Frontal cortex (tissue), 4 donors: ENCODE data around the gene TLE4. TPM values are rescaled to one million over a fixed set of nuclear protein-coding genes. Genes with fewer than 3 reads are reported as not detected.

Source experiments
- DNase-seq, 2 donors: peaks; one replicate each; pipeline ENCODE4 v3.0.0; 2012; ENCODE audit warnings: low spot score in 2 of 2
- FAIRE-seq: peaks from 2 replicates; lab custom pipeline; 2012; peaks lifted over from hg19 to GRCh38; lab: Jason Lieb, UNC
- total RNA-seq: library from RNA; depleted of rRNA; stranded (reverse); fragments of >200 nt; gene quantifications from one replicate; pipeline ENCODE4 v1.2.3, GENCODE V29; 2014
- donor health status: control.
- donor health status: control.
- donor health status: control.

The TLE4 gene
- total RNA-seq, 1 donor from 2014 or later, result 65.2 TPM

GRCh38 chr9:79682076-79682736, 110.4 kb downstream of the TLE4 start:
- DNase-seq, result no peak
- no peak for FAIRE-seq

- no peak for FAIRE-seq
These were observed 112.3 kb downstream of the TLE4 start for GRCh38 chr9:79684059-79684458.

GRCh38 chr9:79684711-79685575, 113.2 kb downstream of the TLE4 start:
- DNase-seq (no peak), FAIRE-seq (no peak)

More at GRCh38 chr9:79684059-79684458, 112.3 kb downstream of the TLE4 start:
- DNase-seq, result no peak

- DNase-seq (no peak), FAIRE-seq (no peak)
These were observed 113.8 kb downstream of the TLE4 start for GRCh38 chr9:79685577-79685976.

- no peak for DNase-seq
- FAIRE-seq, result no peak
These were observed 114.8 kb downstream of the TLE4 start for GRCh38 chr9:79686381-79687130.

GRCh38 chr9:79687131-79687447, 115.3 kb downstream of the TLE4 start:
- DNase-seq (no peak), FAIRE-seq (no peak)

- DNase-seq, result no peak
- no peak for FAIRE-seq
These were observed 116.6 kb downstream of the TLE4 start for GRCh38 chr9:79688363-79688762.

- DNase-seq, result no peak
- FAIRE-seq, result no peak
These were observed 117.8 kb downstream of the TLE4 start for GRCh38 chr9:79689576-79689975.

- DNase-seq (no peak), FAIRE-seq (no peak)
These were observed 119.7 kb downstream of the TLE4 start for GRCh38 chr9:79691496-79691895.

- no peak for FAIRE-seq
- DNase-seq, result no peak
These were observed 121.2 kb downstream of the TLE4 start for GRCh38 chr9:79692857-79693571.

- FAIRE-seq (no peak), DNase-seq (no peak)
These were observed 122.0 kb downstream of the TLE4 start for GRCh38 chr9:79693750-79694149.

GRCh38 chr9:79694208-79694607, 122.4 kb downstream of the TLE4 start:
- no peak for DNase-seq
- FAIRE-seq, result no peak

GRCh38 chr9:79694676-79695400, 123.1 kb downstream of the TLE4 start:
- FAIRE-seq, result no peak
- DNase-seq, result no peak

GRCh38 chr9:79695531-79696175, 123.9 kb downstream of the TLE4 start:
- FAIRE-seq, result no peak
- no peak for DNase-seq

- FAIRE-seq (no peak), DNase-seq (no peak)
These were observed 127.2 kb downstream of the TLE4 start for GRCh38 chr9:79698967-79699366.

GRCh38 chr9:79699479-79699878, 127.7 kb downstream of the TLE4 start:
- DNase-seq, result no peak
- no peak for FAIRE-seq

GRCh38 chr9:79700607-79701360, 129.0 kb downstream of the TLE4 start:
- DNase-seq, result no peak
- FAIRE-seq, result no peak

GRCh38 chr9:79701651-79702050, 129.9 kb downstream of the TLE4 start:
- no peak for FAIRE-seq
- no peak for DNase-seq
